IMR-90 (cell line): ENCODE measurements around the gene VARS2. TPM values are rescaled to one million over a fixed set of nuclear protein-coding genes. Genes with fewer than 3 reads are reported as not detected.

Experiments used
- ATAC-seq: fragments of 200-7000 bp; cut with Tn5 transposase; 2 replicates; pipeline ENCODE4 v1.9.1; 2020; ENCODE audit warnings: low read depth, mild to moderate bottlenecking, moderate library complexity
- BruUV-seq: library from RNA; stranded (reverse); fragments of 400-500 nt; replicated peaks from 2 replicates; lab custom pipeline; 2021; lab: Mats Ljungman, UMichigan
- CTCF ChIA-PET: fragments of 300-600 bp; formaldehyde crosslinking; extraction: SDS; loops from one replicate; lab custom pipeline; 2021; ENCODE audit warnings: antibody characterized with exemption; lab: Yijun Ruan, JAX
- POLR2A ChIA-PET: fragments of 300-600 bp; sonication (Branson Sonifier 250); formaldehyde crosslinking; loops from one replicate; lab custom pipeline; 2022; ENCODE audit warnings: antibody characterized with exemption; ENCODE audit not compliant: unreplicated experiment; lab: Charles Lee
- DNase-seq: peaks from one replicate; pipeline ENCODE4 v3.0.0; 2013
- H2AFZ ChIP-seq: replicated peaks from 2 replicates; pipeline ENCODE3; 2013; ENCODE audit warnings: low read length, mild to moderate bottlenecking; ENCODE audit not compliant: poor library complexity
- H2AK5ac ChIP-seq: 2 replicates; pipeline ENCODE4 v1.6.1; 2013; ENCODE audit warnings: low read depth, low read length, inconsistent platforms
- H2AK9ac ChIP-seq: replicated peaks from 2 replicates; pipeline ENCODE3; 2013; ENCODE audit warnings: mild to moderate bottlenecking, low read depth, low read length, moderate library complexity; ENCODE audit not compliant: poor library complexity
- H2BK120ac ChIP-seq: 2 replicates; pipeline ENCODE4 v1.6.1; 2013; ENCODE audit warnings: low read depth, low read length, inconsistent platforms
- H2BK15ac ChIP-seq: 3 replicates; pipeline ENCODE4 v1.6.1; 2013; ENCODE audit warnings: low read depth, low read length, inconsistent platforms
- H2BK20ac ChIP-seq: 2 replicates; pipeline ENCODE4 v1.6.1; 2013; ENCODE audit warnings: low read depth, mild to moderate bottlenecking, inconsistent platforms, low read length, moderate library complexity
- H2BK5ac ChIP-seq: 2 replicates; pipeline ENCODE4 v1.6.1; 2013; ENCODE audit warnings: mild to moderate bottlenecking, low read depth, low read length, inconsistent platforms; ENCODE audit not compliant: poor library complexity, severe bottlenecking
- H3K14ac ChIP-seq: replicated peaks from 2 replicates; pipeline ENCODE4 v1.6.1; 2013; ENCODE audit warnings: low read depth, low read length, inconsistent platforms
- H3K18ac ChIP-seq: 2 replicates; pipeline ENCODE4 v1.6.1; 2013; ENCODE audit warnings: low read depth, low read length, control low read depth
- H3K23ac ChIP-seq: 2 replicates; pipeline ENCODE4 v1.6.1; 2013; ENCODE audit warnings: low read depth, low read length, inconsistent platforms
- H3K27ac ChIP-seq: 2 replicates; pipeline ENCODE4 v1.5.1; 2013; ENCODE audit warnings: mild to moderate bottlenecking, control low read depth, low read length; ENCODE audit not compliant: insufficient read depth
- H3K27me3 ChIP-seq: 2 replicates; pipeline ENCODE4 v1.6.1; 2013; ENCODE audit warnings: low read length; ENCODE audit not compliant: control insufficient read depth, insufficient read depth
- H3K36me3 ChIP-seq: 2 replicates; pipeline ENCODE4 v1.6.1; 2013; ENCODE audit warnings: low read length, mixed read lengths; ENCODE audit not compliant: control insufficient read depth, insufficient read depth
- H3K4ac ChIP-seq: 2 replicates; pipeline ENCODE4 v1.6.1; 2013; ENCODE audit warnings: low read depth, low read length, inconsistent platforms
- H3K4me1 ChIP-seq: 2 replicates; pipeline ENCODE4 v1.6.1; 2013; ENCODE audit warnings: low read length, mixed read lengths; ENCODE audit not compliant: control insufficient read depth, insufficient read depth
- H3K4me2 ChIP-seq: 2 replicates; pipeline ENCODE4 v1.6.1; 2013; ENCODE audit warnings: low read depth, mild to moderate bottlenecking, control low read depth, low read length, moderate library complexity
- H3K4me3 ChIP-seq: 2 replicates; pipeline ENCODE4 v1.5.1; 2013; ENCODE audit warnings: low read depth, mild to moderate bottlenecking, control low read depth, low read length, moderate library complexity; ENCODE audit not compliant: insufficient read depth
- H3K56ac ChIP-seq: 2 replicates; pipeline ENCODE4 v1.6.1; 2013; ENCODE audit warnings: low read length, inconsistent platforms; ENCODE audit not compliant: insufficient read depth; ENCODE audit errors: extremely low read depth
- H3K79me1 ChIP-seq, 2 experiments: 2 replicates each; pipeline ENCODE4 v1.6.1; 2013; ENCODE audit warnings: low read length in 2 of 2, inconsistent platforms in 1 of 2, low read depth in 1 of 2
- H3K9ac ChIP-seq: 2 replicates; pipeline ENCODE4 v1.6.1; 2013; ENCODE audit warnings: low read depth, low read length, control low read depth
- H3K9me1 ChIP-seq: 2 replicates; pipeline ENCODE4 v1.6.1; 2013; ENCODE audit warnings: low read length, inconsistent platforms; ENCODE audit not compliant: insufficient read depth
- H3K9me3 ChIP-seq: 2 replicates; pipeline ENCODE4 v1.6.1; 2013; ENCODE audit warnings: low read length; ENCODE audit not compliant: control insufficient read depth, insufficient read depth
- H4K20me1 ChIP-seq: 2 replicates; pipeline ENCODE4 v1.6.1; 2013; ENCODE audit warnings: low read length, inconsistent platforms; ENCODE audit not compliant: insufficient read depth
- H4K5ac ChIP-seq: 2 replicates; pipeline ENCODE4 v1.6.1; 2013; ENCODE audit warnings: mild to moderate bottlenecking, low read depth, low read length, control low read depth
- H4K8ac ChIP-seq, 2 experiments: 2 replicates each; pipeline ENCODE4 v1.6.1; 2013; ENCODE audit warnings: low read depth in 2 of 2, low read length in 2 of 2, control low read depth in 1 of 2, inconsistent platforms in 1 of 2
- H4K91ac ChIP-seq: 2 replicates; pipeline ENCODE4 v1.6.1; 2013; ENCODE audit warnings: low read depth, low read length, inconsistent platforms; ENCODE audit not compliant: insufficient read depth
- BHLHE40 ChIP-seq: fragments of 150-350 bp; IDR thresholded peaks from 2 replicates; pipeline ENCODE4 v1.6.1; 2016; ENCODE audit warnings: mild to moderate bottlenecking, low read depth, low read length
- CEBPB ChIP-seq: IDR thresholded peaks from 2 replicates; pipeline ENCODE4 v1.6.1; 2012; ENCODE audit warnings: low read depth, low read length, improper control_type of control experiment
- CHD1 ChIP-seq: IDR thresholded peaks from 2 replicates; pipeline ENCODE4 v1.6.1; 2012; ENCODE audit warnings: low read depth, low read length, improper control_type of control experiment
- FOS ChIP-seq: fragments of 150-350 bp; IDR thresholded peaks from 2 replicates; pipeline ENCODE4 v1.6.1; 2016; ENCODE audit warnings: low read depth, low read length
- MAZ ChIP-seq: IDR thresholded peaks from 2 replicates; pipeline ENCODE4 v1.6.1; 2012; ENCODE audit warnings: low read depth, mild to moderate bottlenecking, low read length, improper control_type of control experiment, moderate library complexity, borderline replicate concordance
- MXI1 ChIP-seq: IDR thresholded peaks from 2 replicates; pipeline ENCODE4 v1.6.1; 2012; ENCODE audit warnings: low read depth, mild to moderate bottlenecking, low read length, moderate library complexity, borderline replicate concordance
- RFX5 ChIP-seq: IDR thresholded peaks from 2 replicates; pipeline ENCODE4 v1.8.0; 2012; ENCODE audit warnings: low read depth, mild to moderate bottlenecking, low read length, moderate library complexity
- SMC3 ChIP-seq: fragments of 150-350 bp; IDR thresholded peaks from 2 replicates; pipeline ENCODE4 v1.6.1; 2016; ENCODE audit warnings: low read depth, mild to moderate bottlenecking, antibody characterized with exemption, low read length, moderate library complexity
- WGBS, 2 experiments: methylation state at CpG; one replicate each; pipeline versions ENCODE4 v1.1.5 to v1.1.7; 2013; ENCODE audit warnings: missing lambda C conversion rate in 2 of 2; ENCODE audit not compliant: insufficient read length in 1 of 2; ENCODE audit errors: extremely low coverage in 2 of 2; 5-methylcytosine and 5-hydroxymethylcytosine counted together
- dilution Hi-C: fragments of 300-500 bp; cut with HindIII; formaldehyde crosslinking; loops from one replicate; pipeline ENCODE4 v1.14.3; 2018; ENCODE audit warnings: low sequenced_read_pairs; ENCODE audit not compliant: unreplicated experiment
- in situ Hi-C: fragments of 300-500 bp; cut with MboI; formaldehyde crosslinking; loops from 3 replicates; pipeline ENCODE4 v1.14.3; 2019; ENCODE audit warnings: low sequenced_read_pairs, inconsistent platforms, mixed read lengths
- intact Hi-C: fragments of 100-400 bp; cut with micrococcal nuclease; formaldehyde crosslinking; loops from 2 replicates; pipeline ENCODE4 v1.10.0; 2022
- polyA plus RNA-seq, 3 experiments: library from polyadenylated mRNA; depleted of rRNA; stranded (reverse); fragments of >200 nt; gene quantifications; 2 replicates each; pipeline ENCODE4 v1.2.3, GENCODE V29; 2012; ENCODE audit warnings: low replicate concordance in 1 of 3
- total RNA-seq: library from RNA; depleted of rRNA; stranded (reverse); fragments of >200 nt; gene quantifications from 2 replicates; pipeline ENCODE4 v1.2.3, GENCODE V29; 2012
- TF ChIP-seq, protein P1 (sequence below): fragments of 150-350 bp; IDR thresholded peaks from 2 replicates; pipeline ENCODE4 v1.6.1; 2016; ENCODE audit warnings: low read depth, mild to moderate bottlenecking, low read length, moderate library complexity, borderline replicate concordance

Gene VARS2
- total and polyA plus RNA-seq, 2 of the 4 experiments (the other 2 are of a cell fraction): 7.2 to 14.0 TPM

DNA sequence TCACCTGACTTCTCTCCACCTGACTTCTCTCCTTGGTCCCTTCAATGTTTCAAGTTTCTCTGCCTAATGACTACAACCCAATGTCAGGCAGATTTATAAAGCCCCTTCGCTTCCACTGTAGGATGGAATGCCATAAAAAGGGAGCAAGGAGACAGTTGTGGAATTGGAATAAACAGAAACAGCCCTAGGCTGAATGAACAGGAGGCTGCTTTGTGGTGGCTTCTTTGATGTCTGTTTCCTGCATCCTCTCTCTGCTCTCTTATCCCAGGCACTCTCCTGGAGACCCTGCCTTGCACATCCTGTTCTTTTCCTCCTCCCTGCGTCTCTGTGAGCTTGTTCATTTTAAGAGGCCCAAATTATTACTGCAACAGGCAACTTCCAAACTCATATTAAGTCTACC, 43.7 kb downstream of the VARS2 start:
- no peak for TF ChIP-seq MAZ
- TF ChIP-seq MXI1: no peak
- no peak for TF ChIP-seq SMC3
- TF ChIP-seq CHD1: no peak
- TF ChIP-seq, protein P1, sequence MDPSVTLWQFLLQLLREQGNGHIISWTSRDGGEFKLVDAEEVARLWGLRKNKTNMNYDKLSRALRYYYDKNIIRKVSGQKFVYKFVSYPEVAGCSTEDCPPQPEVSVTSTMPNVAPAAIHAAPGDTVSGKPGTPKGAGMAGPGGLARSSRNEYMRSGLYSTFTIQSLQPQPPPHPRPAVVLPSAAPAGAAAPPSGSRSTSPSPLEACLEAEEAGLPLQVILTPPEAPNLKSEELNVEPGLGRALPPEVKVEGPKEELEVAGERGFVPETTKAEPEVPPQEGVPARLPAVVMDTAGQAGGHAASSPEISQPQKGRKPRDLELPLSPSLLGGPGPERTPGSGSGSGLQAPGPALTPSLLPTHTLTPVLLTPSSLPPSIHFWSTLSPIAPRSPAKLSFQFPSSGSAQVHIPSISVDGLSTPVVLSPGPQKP: no peak
- no peak for TF ChIP-seq RFX5
- TF ChIP-seq FOS: no peak
- no peak for TF ChIP-seq BHLHE40
- no peak for TF ChIP-seq CEBPB
- Histone ChIP-seq H3K23ac (no peak overlapping the region), H3K36me3 (no peaks in the 10 kb centered on the region), H3K79me1 (no peaks in the 10 kb centered on the region), H2BK20ac (no peak overlapping the region), H2AK5ac (no peak overlapping the region), H3K4me2 (no peak overlapping the region), H2AFZ (no peak overlapping the region), H2BK15ac (no peak overlapping the region), H2BK5ac (no peak overlapping the region), H4K5ac (no peak overlapping the region), H3K9me1 (peaks cover 6% of the 10 kb centered on the region; the same call in 1 of the 2 replicates), H3K4ac (no peak overlapping the region), H3K4me3 (no peak overlapping the region), H4K20me1 (no peaks in the 10 kb centered on the region), H2BK120ac (no peak overlapping the region), H4K91ac (no peak overlapping the region), H3K27me3 (peaks cover 61% of the 10 kb centered on the region), H3K56ac (no peak overlapping the region), H3K9me3 (no peaks in the 10 kb centered on the region; the same call in none of the 2 replicates), H3K9ac (no peak overlapping the region), H3K18ac (no peak overlapping the region), H2AK9ac (no peak overlapping the region), H4K8ac (no peak overlapping the region), H3K4me1 (no peaks in the 10 kb centered on the region), H3K27ac (no peak overlapping the region), H3K14ac (no peak overlapping the region)
- ChIA-PET POLR2A (no interaction called here), CTCF (no interaction called here)
- dilution Hi-C loops (no loop called here), in situ Hi-C loops (no loop called here), intact Hi-C loops (no loop called here)
- DNase-seq (no peak), ATAC-seq (no peak)
- 55% methylated on average over 1 of the region's 2 CpGs; no CpG with 5 or more reads in 1 of the 2 experiments for WGBS, 2 experiments
- no TSS peak for BruUV-seq
